Erythroblast (primary cell): Measurements from ENCODE around the gene CRABP2.

ENCODE experiments used
- DNase-seq, 2 experiments: peaks; one replicate each; lab custom pipeline; 2025; lab: John Stamatoyannopoulos, UW
- GATA1 ChIP-seq: IDR thresholded peaks from 2 replicates; pipeline ENCODE4 v1.6.1; 2011; ENCODE audit warnings: low read depth, mild to moderate bottlenecking, control low read depth, low read length, moderate library complexity
- POLR2A ChIP-seq: IDR thresholded peaks from 2 replicates; pipeline ENCODE4 v1.6.1; 2011; ENCODE audit warnings: mild to moderate bottlenecking, low read length

Gene CRABP2

GRCh38 chr1:156709757-156710489 lies 4.5 kb upstream of the CRABP2 start:
- no peak for DNase-seq
- TF ChIP-seq POLR2A (no peak), GATA1 (no peak)

GRCh38 chr1:156709031-156709430 lies 3.6 kb upstream of the CRABP2 start:
- no peak for DNase-seq
- TF ChIP-seq POLR2A (no peak), GATA1 (no peak)

DNA sequence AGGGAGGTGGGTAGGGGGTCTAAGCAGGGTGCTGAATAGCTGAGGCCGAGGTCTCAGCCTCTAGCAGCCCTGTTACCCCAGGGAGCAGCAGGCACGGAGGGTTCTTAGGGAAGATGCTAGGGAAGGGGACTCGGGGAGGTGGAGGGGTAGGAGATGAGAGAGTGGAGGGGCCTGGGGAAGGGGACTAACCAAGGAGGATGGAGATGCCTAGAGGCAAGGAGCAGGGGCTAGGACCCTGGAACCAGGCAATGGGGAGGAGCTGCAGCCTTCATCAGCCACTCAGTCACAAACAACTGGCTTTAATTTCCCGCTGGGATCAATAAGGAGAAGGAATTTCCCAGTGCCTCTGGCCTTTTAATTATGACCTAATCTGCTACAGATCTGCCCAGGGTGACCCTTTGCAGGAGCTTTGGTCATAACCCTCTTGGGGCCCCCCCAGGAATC lies 2.9 kb upstream of the CRABP2 start:
- TF ChIP-seq POLR2A (no peak), GATA1 (no peak)
- DNase-seq: no peak

GRCh38 chr1:156707417-156708217 lies 2.2 kb upstream of the CRABP2 start:
- no peak for TF ChIP-seq GATA1
- TF ChIP-seq POLR2A: no peak
- DNase-seq: no peak

- no peak for DNase-seq
- TF ChIP-seq POLR2A: no peak
These were observed 1.5 kb upstream of the CRABP2 start for GRCh38 chr1:156706657-156707416.

GRCh38 chr1:156705918-156706656 lies 704 bp upstream of the CRABP2 start:
- no peak for TF ChIP-seq POLR2A
- no peak for TF ChIP-seq GATA1
- DNase-seq: peak; percentile 56 to 71

DNA sequence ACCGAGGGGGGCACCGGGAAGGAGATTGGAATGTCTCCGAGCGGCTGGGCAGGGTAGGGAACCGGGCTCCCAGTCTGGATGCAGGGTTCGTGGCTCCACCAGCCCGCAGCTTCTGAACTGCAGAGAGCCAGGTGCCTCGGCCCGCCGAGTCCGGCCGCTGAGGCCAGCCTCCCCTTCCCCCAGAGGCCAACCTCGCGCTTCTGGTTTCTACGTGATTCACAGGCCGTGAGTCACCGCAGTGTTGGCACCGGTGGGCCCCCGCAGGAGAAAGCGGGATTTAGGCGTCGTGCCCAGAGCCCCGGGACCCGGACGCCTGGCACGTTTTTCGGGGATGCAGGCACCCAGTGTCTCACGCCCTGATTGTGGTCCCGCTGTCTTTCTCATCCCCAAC lies 458 bp downstream of the CRABP2 start:
- DNase-seq: no peak

GRCh38 chr1:156704166-156704711 lies 1.1 kb downstream of the CRABP2 start:
- TF ChIP-seq GATA1: no peak
- TF ChIP-seq POLR2A: no peak
- DNase-seq: no peak

More for the DNA sequence above, 458 bp downstream of the CRABP2 start:
- TF ChIP-seq POLR2A (no peak), GATA1 (no peak)

GRCh38 chr1:156703741-156704140 lies 1.6 kb downstream of the CRABP2 start:
- DNase-seq: no peak
- TF ChIP-seq GATA1 (no peak), POLR2A (no peak)

DNA sequence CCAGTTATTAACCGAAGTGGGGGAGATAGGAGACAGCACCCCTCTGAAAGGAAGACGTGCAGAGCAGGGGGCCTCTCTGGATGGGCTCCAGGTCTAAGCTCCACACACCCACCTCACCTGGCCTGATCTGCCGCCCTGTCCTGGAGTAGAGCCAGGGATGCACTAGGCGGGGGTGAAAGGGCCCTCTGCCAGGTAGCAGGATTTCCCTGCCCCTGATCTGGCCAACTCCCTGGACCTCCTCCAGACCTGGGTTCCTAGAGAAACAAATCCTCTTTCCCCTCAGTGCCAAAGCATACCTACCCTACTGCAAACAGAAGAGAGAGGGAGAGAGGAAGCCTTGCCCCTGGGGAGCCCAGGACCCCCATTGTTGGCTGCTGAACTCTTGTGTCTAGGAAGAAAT lies 2.0 kb downstream of the CRABP2 start:
- no peak for DNase-seq
- TF ChIP-seq POLR2A (no peak), GATA1 (no peak)

- DNase-seq: no peak
- TF ChIP-seq GATA1: no peak
- no peak for TF ChIP-seq POLR2A
These were observed 4.4 kb downstream of the CRABP2 start for GRCh38 chr1:156700736-156701531.

- no peak for DNase-seq
- no peak for TF ChIP-seq GATA1
- no peak for TF ChIP-seq POLR2A
These were observed 6.4 kb downstream of the CRABP2 start for GRCh38 chr1:156698995-156699394.

DNA sequence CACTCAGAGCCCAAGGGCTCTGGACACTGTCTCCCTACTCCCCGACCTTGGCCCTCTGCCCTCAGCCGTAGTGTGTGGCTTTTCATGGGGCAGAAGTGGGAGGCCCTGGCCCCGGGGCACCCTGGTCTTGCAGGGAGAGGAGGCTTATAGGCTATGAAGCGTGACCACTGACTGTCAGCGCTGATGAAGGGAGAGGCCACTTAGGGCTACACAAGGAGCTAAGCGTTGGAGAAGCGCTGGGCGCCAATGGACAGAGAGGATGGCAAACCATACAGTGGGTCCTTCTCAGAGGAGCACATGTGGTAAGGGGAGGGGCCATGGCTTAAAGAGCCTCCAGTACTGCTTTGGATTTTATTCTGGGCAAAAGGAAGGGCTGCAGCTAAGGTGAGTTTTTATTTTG lies 7.9 kb downstream of the CRABP2 start:
- TF ChIP-seq GATA1 (no peak), POLR2A (no peak)
- DNase-seq: no peak
